Esophagus squamous epithelium (tissue), 5 donors: Measurements from ENCODE around the gene ARHGAP26. TPM values are rescaled to one million over a fixed set of nuclear protein-coding genes. Genes with fewer than 3 reads are reported as not detected.
A peak's percentile ranks its signal among the peaks of the same experiment; 100 is the strongest.

Experiments used
- DNase-seq: peaks from one replicate; lab custom pipeline; 2025; lab: John Stamatoyannopoulos, UW
- H3K27ac ChIP-seq, 4 donors: fragments of 200-600 bp; sonication (generic); one replicate each; pipeline ENCODE4 v1.5.1; 2016 to 2019; ENCODE audit warnings: mild to moderate bottlenecking in 1 of 4
- H3K27me3 ChIP-seq, 4 donors: fragments of 200-600 bp; sonication (generic); 1 replicate in 3 of 4; 2 replicates in 1 of 4; pipeline versions ENCODE4 v1.5.1 to v1.6.0; 2017 to 2021; ENCODE audit warnings: antibody characterized with exemption in 1 of 4
- H3K36me3 ChIP-seq, 3 donors: fragments of 200-600 bp; sonication (generic); one replicate each; pipeline ENCODE4 v1.5.1; 2016 to 2019
- H3K4me1 ChIP-seq, 3 donors: fragments of 200-600 bp; sonication (generic); one replicate each; pipeline ENCODE4 v1.5.1; 2017 to 2019
- H3K4me3 ChIP-seq, 4 donors: fragments of 200-600 bp; sonication (generic); 1 replicate in 3 of 4; 2 replicates in 1 of 4; pipeline ENCODE4 v1.5.1; 2016 to 2019; ENCODE audit warnings: mild to moderate bottlenecking in 2 of 4, moderate library complexity in 1 of 4
- H3K9me3 ChIP-seq, 3 donors: fragments of 200-600 bp; sonication (generic); one replicate each; pipeline ENCODE4 v1.5.1; 2016 to 2019
- CTCF ChIP-seq, 6 experiments: fragments of 450-650 bp in 4 of 6; fragments of 200-600 bp in 2 of 6; sonication (generic) in 2 of 6; IDR thresholded peaks; one replicate each; pipeline ENCODE4 v1.5.1; 2016 to 2019; ENCODE audit warnings: antibody characterized with exemption in 6 of 6, mild to moderate bottlenecking in 4 of 6, moderate library complexity in 4 of 6
- POLR2A ChIP-seq, 4 donors: fragments of 450-650 bp; IDR thresholded peaks; one replicate each; pipeline ENCODE4 v1.6.1; 2017; ENCODE audit warnings: antibody characterized with exemption in 4 of 4, mild to moderate bottlenecking in 4 of 4, moderate library complexity in 3 of 4
- WGBS, 2 donors: methylation state at CpG; one replicate each; pipeline ENCODE4 v1.1.5; 2018; 5-methylcytosine and 5-hydroxymethylcytosine counted together
- intact Hi-C: fragments of 100-400 bp; cut with DNase I; formaldehyde crosslinking; loops from one replicate; pipeline ENCODE4 v1.15.0; 2022
- total RNA-seq, 4 donors: library from RNA; depleted of rRNA; stranded (reverse); fragments of >200 nt; gene quantifications; one replicate each; pipeline ENCODE4 v1.1.0, GENCODE V29; 2016
- donor health status: DM: yes; HTN: yes; CAD: no.

The ARHGAP26 gene
- total RNA-seq, 4 donors from 2014 or later: 4.4 to 18.7 (median 15.4) TPM

DNA sequence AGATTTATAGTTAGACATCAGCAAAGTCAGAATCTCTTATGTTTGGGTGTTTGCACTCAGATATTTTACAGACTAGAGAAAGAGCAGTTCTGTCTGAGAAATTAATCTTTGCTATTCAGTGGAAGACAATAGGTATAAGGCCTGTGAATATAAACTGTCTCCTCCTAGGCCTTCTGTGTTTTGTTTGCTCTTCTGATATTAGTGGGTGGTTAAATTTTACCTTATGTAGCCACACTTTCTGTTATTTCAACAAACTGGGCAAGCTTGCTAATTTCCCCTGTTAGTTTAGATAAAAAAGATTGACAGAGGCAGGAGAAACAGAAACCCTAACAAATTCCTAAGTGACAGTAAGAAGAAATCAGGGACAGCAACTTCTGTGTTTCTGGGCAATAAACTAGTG lies 141.6 kb downstream of the ARHGAP26 start:
- Histone ChIP-seq H3K4me1 (peaks cover 0 to 10% (median 0%) of the 10 kb centered on the region in 3 donors), H3K9me3 (no peaks in the 10 kb centered on the region), H3K27ac (no peak overlapping the region), H3K27me3 (peaks cover 0 to 14% (median 0%) of the 10 kb centered on the region in 4 donors), H3K4me3 (no peak overlapping the region), H3K36me3 (peaks cover 0 to 59% (median 0%) of the 10 kb centered on the region in 3 donors)
- no peak for DNase-seq
- intact Hi-C loops: no loop called here
- TF ChIP-seq CTCF (IDR thresholded peaks at IDR 0.05): no peak
- no peak for TF ChIP-seq POLR2A (IDR thresholded peaks at IDR 0.05)

DNA sequence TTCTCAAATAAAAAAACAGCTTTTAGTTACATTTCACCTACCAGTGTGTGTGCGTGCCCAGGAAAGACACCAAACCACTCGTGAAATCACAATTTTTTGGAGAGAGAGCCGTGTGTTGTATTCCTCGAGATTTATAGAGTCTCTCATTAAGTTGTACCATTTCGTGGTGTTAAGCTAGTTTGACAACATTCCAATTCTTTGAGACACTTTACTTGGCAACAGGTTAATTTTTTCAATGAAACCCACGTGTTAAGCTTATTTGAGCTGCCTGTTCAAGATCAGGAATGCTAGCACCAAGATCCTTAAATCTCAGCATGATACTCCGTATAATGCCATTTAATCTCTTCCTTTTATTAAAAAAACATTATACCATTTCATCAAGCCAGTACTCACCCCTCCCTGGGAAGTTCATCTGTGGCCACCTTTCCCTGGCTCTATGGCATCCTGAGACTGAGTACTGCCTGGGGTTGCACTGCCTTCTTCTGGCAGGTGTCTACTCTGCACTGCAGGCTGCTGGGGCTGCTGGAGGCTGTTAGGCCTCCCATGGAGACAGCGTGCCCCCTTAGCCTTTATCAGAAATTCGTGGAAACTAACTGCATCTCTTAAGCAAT lies 143.7 kb downstream of the ARHGAP26 start:
- DNase-seq: no peak

DNA sequence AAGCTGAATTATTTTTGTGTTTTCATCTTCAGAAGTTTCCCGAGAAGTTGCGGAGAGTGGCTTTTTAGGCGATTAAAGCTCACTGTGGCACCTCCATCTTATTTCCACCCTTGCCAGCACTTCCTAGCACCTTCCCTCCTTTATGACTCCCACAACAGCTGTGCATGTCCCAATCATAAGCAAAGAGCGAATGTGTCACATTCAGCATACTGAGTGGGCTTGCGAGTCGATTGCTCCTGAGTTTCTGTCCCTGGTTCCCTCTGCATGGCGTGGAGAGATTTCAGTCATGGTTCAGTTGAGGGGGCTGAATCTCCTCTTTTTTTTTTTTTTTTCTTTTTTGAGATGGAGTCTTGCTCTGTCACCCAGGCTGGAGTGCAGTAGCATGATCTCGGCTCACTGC lies 144.9 kb downstream of the ARHGAP26 start:
- WGBS, 2 donors: 98% methylated on average over 8 of the region's 8 CpGs
- Histone ChIP-seq H3K27me3 (peaks cover 0 to 14% (median 0%) of the 10 kb centered on the region in 4 donors), H3K4me1 (peaks cover 0 to 10% (median 0%) of the 10 kb centered on the region in 3 donors), H3K9me3 (no peaks in the 10 kb centered on the region), H3K36me3 (peaks cover 0 to 29% (median 0%) of the 10 kb centered on the region in 3 donors), H3K4me3 (no peak overlapping the region), H3K27ac (no peak overlapping the region)
- no peak for TF ChIP-seq POLR2A (IDR thresholded peaks at IDR 0.05)
- no peak for TF ChIP-seq CTCF (IDR thresholded peaks at IDR 0.05)
- intact Hi-C loops: no loop called here
- no peak for DNase-seq

More for the DNA sequence above, 143.7 kb downstream of the ARHGAP26 start:
- H3K9me3 ChIP-seq: no peaks in the 10 kb centered on the region
- H3K36me3 ChIP-seq: peaks cover 0 to 39% (median 0%) of the 10 kb centered on the region in 3 donors
- peak in 1 of 6 experiments; percentile 31 for TF ChIP-seq CTCF (IDR thresholded peaks at IDR 0.05)
- TF ChIP-seq POLR2A (IDR thresholded peaks at IDR 0.05): no peak
- intact Hi-C loops: no loop called here
- H3K4me1 ChIP-seq: peaks cover 0 to 10% (median 0%) of the 10 kb centered on the region in 3 donors
- H3K4me3 ChIP-seq: no peak overlapping the region
- H3K27me3 ChIP-seq: peaks cover 0 to 14% (median 0%) of the 10 kb centered on the region in 4 donors
- WGBS, 2 donors: 41 to 66% methylated on average over 9 of the region's 9 CpGs
- no peak overlapping the region for H3K27ac ChIP-seq

GRCh38 chr5:142915813-142916424 lies 145.7 kb downstream of the ARHGAP26 start:
- peaks cover 0 to 14% (median 0%) of the 10 kb centered on the region in 4 donors for H3K27me3 ChIP-seq
- no peaks in the 10 kb centered on the region for H3K9me3 ChIP-seq
- TF ChIP-seq POLR2A (IDR thresholded peaks at IDR 0.05) (no peak), CTCF (IDR thresholded peaks at IDR 0.05) (peak in 3 of 6 experiments; percentile 11 to 48 (median 21))
- 86 to 89% methylated on average over 7 to 8 of the region's 8 CpGs for WGBS, 2 donors
- DNase-seq: no peak
- peaks cover 0 to 20% (median 0%) of the 10 kb centered on the region in 3 donors for H3K36me3 ChIP-seq
- intact Hi-C loops: no loop called here
- no peak overlapping the region for H3K4me3 ChIP-seq
- peaks cover 0 to 10% (median 0%) of the 10 kb centered on the region in 3 donors for H3K4me1 ChIP-seq
- no peak overlapping the region for H3K27ac ChIP-seq

DNA sequence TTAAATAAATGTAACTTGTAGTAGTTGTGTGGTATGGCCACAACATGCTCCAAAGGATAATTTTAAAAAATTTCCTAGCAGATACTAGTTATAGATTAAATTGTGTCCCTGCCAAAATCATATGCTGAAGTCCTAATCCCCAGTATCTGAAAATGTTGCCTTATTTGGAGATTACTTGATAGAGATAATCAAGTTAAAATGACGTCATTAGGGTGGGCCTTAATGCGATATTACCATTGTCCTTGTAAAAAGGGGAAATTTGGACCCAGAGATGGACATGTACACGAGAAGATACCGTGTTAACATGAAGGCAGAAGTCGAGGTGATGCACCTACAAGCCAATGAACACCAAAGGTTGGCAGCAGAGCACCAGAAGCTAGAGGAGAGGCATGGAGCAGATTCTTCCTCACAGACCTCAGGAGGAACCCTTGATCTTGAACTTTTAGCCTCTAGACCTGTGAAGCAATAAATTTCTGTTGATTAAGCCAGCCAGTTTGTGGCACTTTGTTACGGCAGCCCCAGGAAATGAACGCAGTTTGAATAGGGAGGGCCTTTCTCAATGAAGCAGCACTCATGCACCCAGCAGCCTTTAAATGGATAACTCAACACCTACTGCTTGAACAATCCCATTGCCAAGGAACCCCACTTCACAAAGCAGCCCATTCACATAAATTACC lies 148.9 kb downstream of the ARHGAP26 start:
- TF ChIP-seq POLR2A (IDR thresholded peaks at IDR 0.05) (no peak), CTCF (IDR thresholded peaks at IDR 0.05) (no peak)
- 88 to 89% methylated on average over 7 of the region's 7 CpGs for WGBS, 2 donors
- Histone ChIP-seq H3K9me3 (no peaks in the 10 kb centered on the region), H3K4me1 (peaks cover 0 to 10% (median 0%) of the 10 kb centered on the region in 3 donors), H3K36me3 (no peaks in the 10 kb centered on the region), H3K27me3 (peaks cover 0 to 9% (median 0%) of the 10 kb centered on the region in 4 donors), H3K4me3 (no peak overlapping the region), H3K27ac (no peak overlapping the region)
- no peak for DNase-seq
- intact Hi-C loops: no loop called here
